HG03066 (cell line): ENCODE results near the gene SLC38A11.
A peak's percentile ranks its signal among the peaks of the same experiment; 100 is the strongest.

ENCODE experiments used
- ATAC-seq: cut with Tn5 transposase; IDR thresholded peaks from one replicate; pipeline ENCODE4 v1.9.1; 2021; ENCODE audit warnings: low read depth; ENCODE audit not compliant: unreplicated experiment

Gene SLC38A11

DNA sequence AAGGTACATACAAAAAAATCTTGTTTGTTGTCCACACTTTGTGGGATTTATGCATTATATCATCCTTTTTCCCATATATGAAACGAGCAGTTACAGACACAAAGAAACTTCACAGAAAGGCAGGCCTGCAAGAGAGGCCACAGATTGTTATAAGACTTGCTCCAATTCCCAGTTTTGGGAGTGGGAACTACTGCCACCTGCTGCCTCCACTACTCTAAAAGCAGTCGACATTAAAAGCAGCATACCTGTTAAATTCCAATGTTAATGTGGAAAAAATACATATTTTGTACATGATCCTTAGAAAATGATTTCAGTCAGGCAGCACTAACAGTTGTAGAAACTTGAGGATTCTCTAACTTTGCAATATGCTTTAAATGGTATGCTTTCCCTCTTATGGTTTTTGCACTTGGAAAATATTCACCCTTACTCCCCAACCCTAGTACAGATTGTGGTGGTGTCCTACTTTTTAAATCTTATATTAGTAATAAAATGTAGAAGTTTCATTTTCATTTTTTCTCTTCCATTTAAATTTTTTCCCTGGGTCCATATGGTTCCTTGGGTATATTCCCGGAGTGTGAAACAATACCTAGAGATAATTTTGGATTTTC, 37.9 kb downstream of the SLC38A11 start:
- no peak for ATAC-seq

DNA sequence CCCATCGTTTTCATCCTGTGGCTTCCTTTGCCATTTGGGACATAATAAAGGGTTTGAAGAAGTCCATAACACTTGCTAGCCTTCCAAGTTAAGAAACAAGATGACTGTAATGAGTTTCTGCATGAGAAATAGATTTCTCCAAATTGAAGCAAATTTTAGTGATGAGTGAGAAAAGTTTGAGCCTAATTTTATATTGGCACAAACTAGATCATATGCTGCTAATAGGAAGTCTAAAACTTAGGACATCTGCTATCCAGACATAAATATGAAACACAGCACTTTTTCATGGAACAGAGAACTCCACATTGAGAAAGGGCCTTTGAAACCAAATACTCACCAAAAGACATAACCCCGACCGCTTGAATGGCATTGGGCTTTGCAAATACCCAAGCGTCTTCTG, 39.8 kb downstream of the SLC38A11 start:
- no peak for ATAC-seq

DNA sequence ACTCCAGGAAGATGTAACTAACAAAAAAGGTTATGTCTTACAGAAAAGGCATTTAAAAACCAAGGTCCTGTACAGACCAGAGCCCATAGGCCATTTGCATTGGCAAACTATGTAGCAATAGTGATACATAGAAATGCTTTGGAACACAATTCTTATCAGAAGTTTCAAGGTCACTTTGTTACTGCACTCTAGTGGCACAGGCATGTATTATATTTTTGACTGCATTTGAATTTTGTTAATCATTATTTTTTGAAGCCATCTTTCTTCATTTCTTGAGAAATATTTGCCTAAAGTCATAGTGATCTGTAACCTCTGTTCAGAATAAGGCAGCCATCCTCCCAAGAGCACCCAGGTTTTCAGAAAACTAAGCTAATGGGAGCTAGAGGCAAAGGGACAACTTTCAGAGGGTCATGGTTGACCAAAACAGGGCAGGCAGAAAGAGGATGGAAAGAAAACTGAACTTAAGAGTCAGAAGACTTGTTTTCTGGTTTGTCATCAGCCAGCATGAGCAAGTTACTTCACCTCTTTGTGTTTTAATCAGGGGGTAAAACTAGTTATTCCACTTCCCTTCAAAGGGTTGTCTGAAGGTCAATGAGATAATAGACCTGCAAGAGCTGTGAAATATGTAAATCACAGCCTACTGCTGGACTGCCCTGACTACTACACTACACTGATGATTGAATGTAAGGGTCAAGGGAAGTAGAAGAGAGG, 41.5 kb downstream of the SLC38A11 start:
- ATAC-seq: no peak

DNA sequence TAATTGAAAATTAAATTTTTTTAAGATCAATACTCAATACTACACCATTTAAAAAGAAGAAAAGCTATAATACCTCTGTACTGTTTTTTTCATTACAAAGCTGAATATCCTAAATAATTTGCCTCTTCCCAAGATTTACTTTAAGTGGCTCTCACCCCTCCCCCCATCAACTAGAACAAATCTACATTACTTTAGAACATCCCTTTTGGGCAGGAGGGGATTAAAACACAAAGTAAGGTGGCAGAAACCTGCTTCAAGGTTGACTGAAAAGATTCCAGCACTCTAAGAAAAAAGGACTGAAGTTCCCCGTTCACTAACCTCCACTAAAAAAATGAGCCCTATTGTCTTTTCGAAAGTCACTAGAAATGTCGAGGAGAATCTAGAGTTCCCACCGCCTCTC, 42.3 kb downstream of the SLC38A11 start:
- no peak for ATAC-seq

DNA sequence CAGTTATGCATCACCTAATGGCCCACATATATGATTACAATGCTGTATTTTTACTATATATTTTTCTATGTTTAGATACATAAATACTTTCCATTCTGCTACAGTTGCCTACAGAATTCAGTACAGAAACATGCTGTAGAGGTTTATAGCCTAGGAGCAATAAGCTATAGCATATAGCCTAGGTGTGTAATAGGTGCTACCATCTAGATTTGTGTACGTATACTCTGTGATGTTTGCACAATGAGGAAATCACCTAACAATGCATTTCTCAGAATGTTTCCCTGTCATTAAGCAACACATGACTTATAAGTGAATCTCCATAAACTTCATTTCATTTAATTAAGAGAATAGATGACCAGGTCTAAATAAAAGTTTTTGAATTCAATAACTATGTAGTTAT, 43.5 kb downstream of the SLC38A11 start:
- no peak for ATAC-seq

DNA sequence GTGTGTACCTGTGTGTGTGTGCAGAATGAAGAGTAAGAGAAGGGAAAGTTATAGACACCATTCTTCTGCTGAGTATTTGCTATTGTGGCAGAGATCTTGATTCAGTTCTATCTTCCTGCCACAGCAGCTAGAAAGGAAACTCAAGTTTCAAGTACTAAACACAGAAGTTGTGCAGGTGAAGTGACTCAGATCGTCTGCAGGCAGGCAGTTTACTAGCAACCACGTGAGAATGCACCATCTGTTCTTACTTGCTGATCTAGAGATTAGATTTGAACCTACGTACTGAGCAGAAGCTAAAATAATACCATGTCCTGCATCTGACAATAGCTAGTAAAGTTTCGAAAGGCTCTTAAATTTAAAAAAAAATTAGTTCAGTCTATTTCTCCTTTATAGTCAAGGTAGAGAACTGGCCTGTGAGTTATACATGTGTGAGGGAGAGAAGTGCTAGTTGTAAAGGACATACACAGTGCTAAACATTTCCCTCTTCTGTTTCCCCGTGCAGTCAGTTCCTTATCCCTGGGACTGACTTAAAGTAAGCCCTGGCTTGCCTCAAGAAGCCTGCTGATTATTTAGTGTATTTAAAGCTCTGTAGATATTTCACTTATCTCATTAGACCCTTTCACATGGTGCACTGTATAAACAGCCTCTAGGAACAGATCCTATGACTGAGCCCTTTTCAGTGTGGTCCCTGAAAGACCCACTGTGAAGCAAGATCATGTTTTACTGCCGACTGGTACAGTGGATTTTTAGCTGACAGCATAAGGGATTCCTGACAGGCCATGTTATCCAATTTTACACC, 45.0 kb downstream of the SLC38A11 start:
- ATAC-seq: no peak

DNA sequence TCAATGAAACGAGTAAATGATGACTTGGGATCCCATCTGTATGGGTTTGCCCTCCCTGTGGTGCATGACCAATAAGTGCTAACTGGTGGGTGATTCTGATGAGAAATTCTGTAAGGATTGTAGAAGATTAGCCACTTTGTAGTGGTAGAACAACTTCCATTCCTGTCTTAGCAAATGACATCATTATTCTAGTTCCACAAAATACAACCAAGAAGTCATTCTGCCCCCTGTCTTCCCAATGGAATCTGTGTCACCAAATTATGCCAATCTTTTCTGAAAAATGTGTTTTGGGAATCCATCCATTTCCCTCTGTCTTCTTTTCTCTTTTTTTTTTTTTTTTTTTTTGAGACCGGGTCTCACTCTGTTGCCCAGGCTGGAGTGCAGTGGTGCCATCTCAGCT, 48.4 kb downstream of the SLC38A11 start:
- no peak for ATAC-seq

DNA sequence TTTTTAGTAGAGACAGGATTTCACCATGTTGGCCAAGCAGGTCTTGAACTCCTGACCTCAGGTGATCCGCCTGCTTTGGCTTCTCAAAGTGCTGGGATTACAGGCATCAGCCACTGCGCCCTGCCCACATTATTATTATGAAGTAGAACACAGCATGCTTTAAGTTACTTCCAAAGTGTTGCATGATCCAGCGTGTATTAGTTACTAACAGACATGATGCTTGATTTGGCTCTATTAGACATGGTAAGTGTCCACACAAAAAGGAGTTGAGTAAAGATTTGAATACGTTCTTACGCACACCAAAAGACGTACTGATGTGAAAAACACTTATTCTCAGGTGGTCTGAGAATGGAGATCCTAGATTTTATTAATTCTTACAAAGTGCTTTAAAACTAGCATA, 50.0 kb downstream of the SLC38A11 start:
- no peak for ATAC-seq

DNA sequence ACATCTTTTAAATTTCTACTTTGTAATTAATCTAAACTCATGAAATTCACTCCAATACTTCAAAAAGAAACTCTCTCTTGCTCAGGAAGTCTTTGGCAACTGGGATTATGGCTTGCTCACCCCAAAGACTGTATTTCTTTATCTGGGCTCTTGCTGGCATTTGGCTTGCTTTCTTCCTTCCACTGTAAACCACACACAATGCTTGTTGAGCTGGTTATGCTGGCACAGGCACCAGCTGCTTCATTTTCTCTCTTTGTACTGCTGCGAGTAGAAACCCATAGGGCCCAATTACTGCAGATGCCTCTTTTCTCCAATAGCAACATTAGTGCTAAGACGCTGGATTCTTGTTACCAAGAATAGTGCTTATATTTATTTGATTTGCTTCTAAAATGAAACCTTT, 51.4 kb downstream of the SLC38A11 start:
- no peak for ATAC-seq

DNA sequence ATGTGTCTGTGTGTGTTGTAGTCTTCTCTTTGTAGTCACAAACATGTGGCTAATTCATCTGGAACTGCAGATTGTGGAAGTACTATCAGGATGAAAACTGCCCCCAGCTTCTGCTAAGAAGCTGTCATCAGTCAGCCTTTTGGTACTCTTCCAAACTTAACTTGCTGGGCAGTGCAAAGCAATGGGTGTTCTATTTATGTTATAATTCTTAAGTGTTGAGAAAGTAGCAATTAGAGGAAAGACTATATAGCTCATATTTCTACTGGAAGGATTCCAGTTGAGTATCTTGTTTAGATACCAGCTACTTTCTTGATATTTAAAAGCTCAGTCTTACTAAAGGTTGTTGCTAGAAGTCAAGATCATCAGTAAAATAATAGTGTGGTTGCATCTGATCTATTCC, 52.1 kb downstream of the SLC38A11 start:
- no peak for ATAC-seq

DNA sequence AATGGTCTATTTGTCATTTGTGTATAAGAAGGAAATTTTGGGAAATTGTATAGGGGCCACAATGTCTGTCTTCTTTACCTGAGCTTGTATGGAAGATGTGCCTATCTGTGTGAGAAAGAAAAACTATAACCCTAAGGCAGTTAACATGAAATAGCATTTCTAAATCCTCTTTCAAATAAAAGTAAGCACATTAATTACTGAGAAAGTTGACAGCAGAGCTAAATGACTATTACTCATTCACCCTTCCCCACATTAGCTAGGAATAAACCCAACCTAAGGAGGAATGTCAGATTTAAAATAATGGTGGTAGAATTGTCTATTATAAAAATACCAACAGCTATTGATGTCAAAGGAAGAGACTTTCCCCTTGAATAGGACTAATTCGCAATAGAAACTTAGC, 56.2 kb downstream of the SLC38A11 start:
- ATAC-seq: no peak

DNA sequence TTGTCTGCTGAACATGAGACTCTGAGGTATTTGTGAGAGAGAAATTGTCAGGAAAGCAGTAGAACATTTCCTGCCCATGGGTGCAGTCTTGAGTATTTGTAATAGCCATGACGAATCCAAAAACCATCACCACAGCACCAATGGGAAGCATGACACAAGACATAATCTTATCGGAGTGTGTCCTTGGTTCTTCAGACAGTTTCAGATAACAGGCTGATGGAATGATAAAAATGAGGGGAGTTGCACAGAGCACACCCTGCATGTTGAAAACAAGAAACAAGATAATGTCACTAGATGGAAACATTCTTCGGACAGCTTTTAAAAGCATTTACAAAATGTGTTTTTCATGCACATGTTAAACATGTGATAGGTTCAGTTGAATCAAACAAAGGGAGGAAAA, 56.9 kb downstream of the SLC38A11 start:
- no peak for ATAC-seq

DNA sequence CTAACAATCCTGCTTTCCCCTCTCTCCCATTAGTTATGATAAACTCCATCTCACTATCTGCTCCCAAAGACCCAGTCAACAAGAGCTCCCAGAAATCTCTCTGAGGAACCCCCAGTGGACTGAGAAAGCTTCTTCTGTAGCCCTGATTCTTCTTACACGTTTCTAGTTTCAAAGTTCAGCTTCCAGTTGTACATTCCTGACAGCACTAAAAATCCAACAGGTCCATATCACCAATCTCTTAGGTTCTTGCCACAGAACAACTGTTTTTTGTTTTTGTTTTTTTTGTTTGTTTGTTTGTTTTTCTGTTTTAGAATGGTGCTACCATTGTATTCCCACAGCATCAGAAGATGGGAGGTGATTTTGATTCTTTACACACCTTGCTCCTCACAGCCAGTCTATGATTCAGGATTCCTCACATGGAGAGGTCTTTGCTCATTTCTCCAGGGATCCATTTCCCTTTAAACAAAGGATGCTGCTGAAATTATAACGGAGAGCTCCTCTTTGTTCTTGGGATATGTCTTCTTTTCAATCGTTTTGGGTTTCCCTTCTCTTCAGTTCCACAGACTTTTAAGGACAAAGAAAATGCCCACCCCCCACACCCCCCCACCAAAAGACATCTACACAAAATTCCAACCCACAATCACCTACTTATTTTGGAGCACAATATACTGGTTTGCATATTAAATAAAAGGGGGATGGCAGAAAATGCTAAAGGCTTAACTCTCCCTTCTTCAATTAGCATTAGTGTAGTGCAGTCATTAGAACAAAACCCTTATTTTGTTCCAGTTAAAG, 57.7 kb downstream of the SLC38A11 start:
- no peak for ATAC-seq

DNA sequence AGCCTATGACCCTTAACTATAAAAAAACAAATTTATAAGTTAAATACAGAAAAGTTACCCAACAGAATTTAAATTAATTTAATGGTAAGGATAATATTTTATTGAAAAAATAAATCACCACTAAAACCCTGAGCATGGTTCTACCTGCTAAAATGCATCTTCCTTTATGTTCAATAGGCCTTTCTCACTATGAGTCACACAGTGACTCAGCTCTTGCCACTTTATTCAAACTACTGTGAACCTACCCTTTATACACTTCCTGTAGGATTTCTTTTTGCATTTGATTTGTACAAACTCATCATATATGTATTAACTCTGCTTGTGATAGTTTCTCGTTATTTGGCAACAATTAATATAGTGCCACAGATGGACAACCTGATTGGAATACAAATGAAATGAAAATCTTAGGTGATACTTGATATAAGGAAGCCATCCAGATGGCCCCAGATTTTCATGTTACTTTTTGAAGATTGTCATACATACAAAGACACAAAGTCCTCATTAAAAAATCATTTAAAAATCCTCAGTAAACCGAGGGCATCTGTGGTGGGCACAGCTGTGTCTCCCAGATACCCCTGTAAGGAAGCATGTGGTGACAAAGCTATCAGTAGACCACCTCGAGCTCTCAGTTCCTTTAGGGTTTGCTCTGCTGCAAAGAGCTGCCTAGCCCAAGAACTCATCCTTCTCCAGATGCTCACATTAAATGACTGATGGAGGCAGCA, 58.5 kb downstream of the SLC38A11 start:
- ATAC-seq: peak; percentile 79

DNA sequence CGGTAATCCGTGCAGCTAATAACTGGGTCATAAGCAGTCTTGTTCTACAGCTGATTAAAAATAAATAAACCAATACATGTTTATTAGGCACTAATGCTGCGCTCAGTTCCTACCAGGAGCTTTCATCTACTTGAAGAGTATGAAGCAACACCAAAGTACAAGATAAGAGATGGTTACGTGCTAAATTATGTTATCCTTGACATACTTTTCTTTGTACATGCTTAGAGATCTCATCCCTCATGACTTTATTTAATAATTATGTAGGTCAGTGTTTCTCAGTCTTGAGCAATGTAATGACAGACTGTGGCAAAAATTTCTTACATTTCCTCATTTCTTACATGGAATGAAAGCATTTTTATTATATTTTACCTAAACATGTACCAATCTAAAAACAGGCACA, 59.1 kb downstream of the SLC38A11 start:
- no peak for ATAC-seq

DNA sequence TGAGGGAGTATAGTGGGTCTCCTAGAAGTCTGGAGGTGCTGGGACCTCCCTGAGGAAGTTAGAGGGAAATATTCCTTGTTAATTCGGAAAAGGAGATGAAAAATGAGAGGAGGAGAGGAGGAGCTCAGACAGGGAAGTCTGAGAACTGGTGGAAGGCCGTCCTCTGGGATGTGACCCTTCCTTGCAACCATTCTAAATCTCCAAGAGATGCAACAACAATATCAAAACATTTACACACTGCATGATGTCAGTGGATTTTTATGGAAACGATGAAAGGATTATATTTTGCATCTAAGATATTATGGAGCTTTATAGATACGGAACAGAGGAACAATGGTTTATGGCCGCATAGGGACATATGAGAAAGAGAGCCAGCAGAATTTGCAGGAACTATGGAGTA, 63.9 kb downstream of the SLC38A11 start:
- ATAC-seq: no peak

DNA sequence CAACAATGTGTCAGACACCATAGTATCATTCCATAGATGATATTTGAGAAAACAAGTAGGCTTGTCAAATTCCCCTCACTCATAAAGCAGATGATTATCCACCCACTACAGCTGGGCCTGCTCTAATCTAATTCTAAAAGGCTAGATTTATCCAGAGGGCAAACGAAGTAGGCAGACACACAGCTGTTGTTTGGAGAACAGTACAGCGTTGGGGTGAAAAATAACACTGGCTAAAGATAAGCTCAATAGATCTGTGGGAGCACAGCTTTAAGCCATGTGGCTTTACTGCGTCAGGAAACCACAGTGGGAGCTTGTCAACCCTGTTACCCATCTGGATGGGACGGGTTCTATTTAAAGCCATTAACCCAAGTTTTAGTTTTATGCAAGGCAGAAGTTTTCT, 64.8 kb downstream of the SLC38A11 start:
- ATAC-seq: no peak

DNA sequence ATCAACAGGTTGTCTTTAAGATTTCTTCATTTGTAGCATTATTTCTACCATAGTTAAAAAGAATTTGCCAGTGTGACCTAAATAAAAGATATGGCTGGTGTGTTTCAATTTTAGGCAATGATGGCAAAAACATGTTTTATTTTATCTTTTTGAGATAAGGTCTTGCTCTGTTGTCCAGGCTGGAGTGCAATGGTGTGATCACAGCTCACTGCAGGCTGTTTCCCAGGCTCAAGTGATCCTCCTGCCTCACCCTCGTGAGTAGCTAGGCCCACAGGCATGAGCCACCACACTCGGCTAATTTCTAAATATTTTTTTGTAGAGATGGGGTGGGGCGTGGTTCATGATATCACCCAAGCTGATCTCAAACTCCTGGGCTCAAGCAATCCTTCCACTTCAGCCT, 66.7 kb downstream of the SLC38A11 start:
- ATAC-seq: no peak

DNA sequence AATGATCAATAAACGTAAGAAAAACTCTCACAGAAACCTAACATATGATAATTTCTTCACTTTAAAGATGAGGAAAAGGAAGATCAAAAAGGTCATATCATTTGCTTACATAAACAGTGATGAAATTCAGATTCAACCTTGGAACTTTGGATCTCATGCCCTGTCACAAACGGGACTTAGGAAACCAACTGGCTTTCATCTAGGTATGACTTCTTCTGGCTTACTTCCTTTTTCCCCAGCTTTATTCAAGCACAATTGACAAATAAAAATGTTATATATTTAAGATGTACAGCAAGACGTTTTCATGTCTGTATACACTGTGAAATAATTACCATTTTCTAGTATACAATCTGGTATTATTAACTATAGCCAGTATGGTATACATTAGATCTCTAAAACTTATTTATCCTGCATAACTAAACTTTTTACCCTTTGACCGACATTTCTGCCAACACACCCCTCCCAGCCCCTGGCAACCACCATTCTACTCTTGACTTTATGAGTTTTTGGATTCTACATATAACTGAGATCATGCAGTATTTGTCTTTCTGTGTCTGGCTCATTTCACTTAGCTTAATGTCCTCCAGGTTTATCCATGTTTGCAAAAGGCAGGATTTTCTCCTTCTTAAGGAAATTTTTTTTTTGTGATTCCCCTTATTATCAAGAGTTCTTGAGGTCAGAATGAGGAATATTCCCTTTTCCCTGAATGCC, 67.7 kb downstream of the SLC38A11 start:
- no peak for ATAC-seq

DNA sequence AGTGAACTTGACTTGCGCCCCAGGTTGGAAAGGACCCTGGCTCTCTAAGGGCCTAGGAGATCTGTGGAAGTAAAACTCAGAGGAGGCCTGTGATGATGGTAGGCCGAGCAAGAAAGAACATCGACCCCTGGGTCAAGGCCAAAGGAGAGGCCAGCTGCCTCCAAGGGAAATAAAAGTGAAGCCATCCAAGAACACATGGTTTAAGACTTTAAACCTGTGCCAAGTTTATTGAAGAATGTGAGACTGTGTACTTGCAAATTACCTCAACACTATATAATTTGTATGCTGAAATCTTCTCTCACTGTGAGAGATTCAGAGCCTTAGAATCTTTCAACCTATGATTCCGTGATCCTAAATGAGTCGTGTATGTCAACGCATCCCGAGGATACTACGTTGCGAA, 73.0 kb downstream of the SLC38A11 start:
- ATAC-seq: no peak
